Epidermal melanocyte (primary cell): Measurements from ENCODE around the gene EBLN1.
"Not testable (repeated sequence)": the region's sequence is repeated elsewhere in the genome, so short reads cannot be mapped to it uniquely, and the experiment has no call there.

Source experiments
- DNase-seq: peaks from one replicate; pipeline ENCODE4 v3.0.0; 2011; ENCODE audit warnings: low spot score; ENCODE audit not compliant: insufficient read length

EBLN1 gene

GRCh38 chr10:22228167-22228938 lies 10.5 kb upstream of the EBLN1 start:
- DNase-seq, result no peak

GRCh38 chr10:22226599-22226998 lies 8.8 kb upstream of the EBLN1 start:
- no peak for DNase-seq

DNA sequence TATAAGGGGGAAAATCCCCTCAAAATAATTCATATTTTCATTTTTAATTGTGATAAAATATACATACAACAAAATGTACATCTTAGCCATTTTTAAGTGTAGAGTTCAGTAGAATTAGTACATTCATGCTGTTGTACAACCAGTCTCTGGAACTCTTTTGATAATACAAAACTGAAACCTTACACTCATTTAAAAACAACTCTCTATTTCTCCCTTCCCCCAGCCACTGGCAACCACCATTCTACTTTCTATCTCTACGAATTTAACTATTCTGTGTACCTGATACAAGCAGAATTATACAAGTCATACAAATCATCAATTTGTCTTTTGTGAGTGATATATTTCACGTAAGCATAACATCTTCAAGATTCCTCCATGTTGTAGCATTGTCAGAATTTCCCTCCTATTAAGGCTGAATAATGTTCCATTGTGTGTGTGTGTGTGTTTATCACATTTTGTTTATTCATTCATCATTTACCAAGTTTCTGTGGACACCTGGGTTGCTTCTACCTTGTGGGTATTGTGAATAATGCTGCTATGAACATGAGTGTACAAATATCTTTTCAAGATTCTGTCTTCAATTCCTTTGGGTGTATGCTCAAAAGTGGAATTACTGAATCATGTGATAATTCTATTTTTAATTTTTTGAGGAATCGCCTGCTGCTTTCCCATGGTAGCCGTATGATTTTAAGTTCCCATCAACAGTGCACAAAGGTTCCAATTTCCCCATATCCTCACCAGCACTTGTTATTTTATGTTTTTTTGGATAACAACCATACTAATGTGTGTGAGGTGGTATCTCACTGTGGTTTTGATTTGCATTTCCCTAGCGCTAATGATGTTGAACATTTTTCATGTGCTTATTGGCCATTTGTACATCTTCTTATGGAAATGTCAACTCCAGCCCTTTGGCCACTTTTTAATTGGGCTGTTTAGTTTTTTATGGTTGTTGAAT lies 4.7 kb upstream of the EBLN1 start:
- DNase-seq, result no peak

- DNase-seq, result no peak
Observed at GRCh38 chr10:22219308-22219707, 1.5 kb upstream of the EBLN1 start.

- DNase-seq, result no peak
Observed at GRCh38 chr10:22218448-22218847, 633 bp upstream of the EBLN1 start.

DNA sequence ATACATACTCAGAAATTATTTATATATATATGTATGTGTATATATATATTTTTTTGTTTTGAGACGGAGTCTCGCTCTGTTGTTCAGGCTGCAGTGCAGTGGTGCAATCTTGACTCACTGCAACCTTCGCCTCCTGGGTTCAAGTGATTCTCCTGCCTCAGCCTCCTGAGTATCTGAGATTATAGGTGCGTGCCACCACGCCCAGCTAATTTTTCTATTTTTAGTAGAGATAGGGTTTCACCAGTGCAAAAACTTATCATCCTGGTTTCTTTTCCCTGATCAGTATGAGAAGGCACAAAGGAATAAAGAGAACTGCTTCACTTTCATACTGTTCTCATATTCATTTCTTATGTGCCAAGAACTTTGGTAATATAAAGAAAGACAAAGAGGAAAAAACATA lies 731 bp downstream of the EBLN1 start:
- not testable (repeated sequence) for DNase-seq

DNA sequence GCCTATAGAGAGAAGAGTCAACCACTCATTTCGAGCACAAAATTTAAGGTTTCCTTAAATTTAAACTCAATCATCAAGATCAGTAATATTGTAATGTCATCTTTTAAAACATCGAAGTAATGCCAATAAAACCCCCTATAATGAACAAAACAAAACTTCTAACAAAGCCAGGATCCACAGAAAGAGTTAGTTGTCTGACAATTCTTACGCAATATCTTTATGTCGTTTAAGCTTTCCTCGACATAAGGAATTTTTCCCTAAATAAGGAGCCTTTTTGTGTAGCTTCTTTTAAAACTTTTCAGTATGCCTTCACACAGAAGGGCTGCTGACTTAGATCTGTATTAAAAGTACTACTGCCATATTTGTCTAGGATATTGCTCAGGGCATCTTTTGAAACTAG lies 7.5 kb downstream of the EBLN1 start:
- DNase-seq, result no peak

GRCh38 chr10:22193945-22194344 lies 23.9 kb downstream of the EBLN1 start:
- no peak for DNase-seq

DNA sequence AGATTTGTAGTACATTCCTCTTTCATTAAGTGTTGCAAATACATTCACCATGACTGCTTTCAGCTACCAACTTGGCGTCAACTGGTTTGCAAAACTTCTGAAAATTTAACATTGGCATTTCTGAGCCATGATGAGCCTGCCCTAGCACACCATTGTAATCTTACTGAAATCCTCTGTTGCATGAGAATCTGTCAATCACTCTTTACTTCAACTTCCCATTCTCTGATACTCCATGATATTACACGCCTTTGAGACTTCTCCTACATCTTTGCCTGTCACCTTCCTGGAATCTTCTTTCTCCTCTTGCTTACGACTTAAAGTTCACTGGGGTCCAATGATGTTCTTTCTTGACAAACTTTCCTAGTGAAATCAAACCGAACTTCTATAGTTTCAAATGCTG lies 32.2 kb downstream of the EBLN1 start:
- DNase-seq, result no peak

- no peak for DNase-seq
Observed at GRCh38 chr10:22183771-22184461, 33.9 kb downstream of the EBLN1 start.

DNA sequence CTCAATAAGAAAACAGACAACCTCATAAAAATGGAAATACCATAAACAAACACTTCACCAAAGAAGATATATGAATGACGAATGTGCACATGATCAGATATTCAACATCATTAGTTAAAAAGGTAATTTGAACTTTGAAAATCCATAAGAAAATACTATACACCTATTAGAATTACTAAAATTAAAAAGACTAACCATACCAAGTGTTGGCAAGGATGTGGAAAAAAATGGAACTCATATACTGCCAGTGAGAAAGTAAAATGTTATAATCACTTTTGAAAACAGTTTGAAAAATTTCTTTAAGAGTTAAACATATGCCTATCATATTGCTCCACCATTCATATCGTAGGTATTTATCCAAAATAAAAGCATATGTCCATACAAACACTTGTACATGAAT lies 37.1 kb downstream of the EBLN1 start:
- no peak for DNase-seq

DNA sequence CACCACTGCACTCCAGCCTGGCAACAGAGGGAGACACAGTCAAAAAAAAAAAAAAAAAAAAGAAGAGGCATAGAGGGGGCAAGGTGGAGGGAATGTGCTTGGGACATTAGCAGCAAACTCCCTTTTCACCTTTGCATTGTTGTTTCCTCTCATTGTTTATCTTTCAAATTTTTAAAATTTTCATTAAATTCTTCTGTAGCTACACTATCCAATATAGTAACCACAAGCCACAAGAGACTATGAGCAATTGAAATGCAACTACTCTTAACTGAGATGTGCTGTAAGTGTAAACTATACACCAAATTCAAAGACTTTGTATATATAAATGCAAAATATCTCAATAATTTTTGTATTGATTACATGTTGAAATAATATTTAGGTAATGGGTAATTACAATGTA lies 43.4 kb downstream of the EBLN1 start:
- no peak for DNase-seq

DNA sequence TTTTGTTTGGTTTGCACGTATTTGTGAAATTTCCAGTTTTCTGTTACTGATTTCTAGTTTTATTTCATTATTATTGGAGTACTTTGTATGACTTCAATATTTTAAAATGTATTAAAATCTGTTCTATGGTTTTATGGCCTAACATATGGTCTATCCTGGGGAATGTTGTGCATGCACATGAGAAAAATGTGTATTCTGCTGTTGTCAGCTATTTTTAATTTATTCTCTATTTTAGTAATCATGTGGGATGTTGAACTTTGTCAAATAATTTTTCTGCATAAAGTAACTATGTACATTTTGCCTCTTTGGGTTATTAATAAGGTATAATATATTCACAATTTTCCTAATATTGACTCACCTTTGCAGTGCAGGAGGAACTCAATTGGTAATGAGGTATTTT lies 46.7 kb downstream of the EBLN1 start:
- DNase-seq, result no peak

DNA sequence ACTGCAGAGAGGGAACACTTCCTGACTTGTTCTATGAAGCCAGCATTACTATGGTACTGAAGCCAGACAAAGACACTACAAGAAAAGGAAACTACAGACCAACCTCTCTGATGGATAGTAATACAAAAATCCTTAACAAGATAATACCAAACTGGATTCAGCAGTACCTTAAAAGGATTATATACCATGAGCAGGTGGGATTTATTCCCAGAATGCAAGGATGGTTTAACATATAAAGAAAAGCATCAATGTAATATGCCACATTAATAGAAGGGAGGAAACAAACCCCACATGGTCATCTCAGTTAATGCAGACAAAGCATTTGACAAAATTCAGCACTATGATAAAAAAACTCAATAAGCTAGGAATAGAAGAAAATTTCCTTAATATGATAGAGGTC lies 47.2 kb downstream of the EBLN1 start:
- no peak for DNase-seq

DNA sequence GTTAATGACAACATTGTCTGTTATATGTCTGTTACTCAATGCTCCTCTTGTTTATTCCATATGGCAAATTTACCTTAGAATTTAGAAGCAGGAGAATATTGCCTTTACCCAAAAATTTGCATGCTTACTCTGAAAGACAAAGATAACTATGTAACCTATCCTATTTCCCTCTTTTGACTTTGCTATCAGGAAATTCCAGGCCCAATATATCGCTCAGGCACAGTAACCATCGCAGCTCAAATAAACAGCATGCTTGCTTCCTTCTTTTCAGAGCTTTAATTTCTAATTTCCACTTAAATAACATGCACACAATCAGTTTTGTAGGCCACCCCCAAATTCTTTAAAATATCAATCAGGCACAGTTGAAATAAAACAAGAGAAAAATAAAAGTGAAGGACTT lies 57.8 kb downstream of the EBLN1 start:
- no peak for DNase-seq

GRCh38 chr10:22159180-22159579 lies 58.6 kb downstream of the EBLN1 start:
- no peak for DNase-seq
